SKM-1 (cell line): Measurements from ENCODE around the gene CFAP221.
A peak's percentile ranks its signal among the peaks of the same experiment; 100 is the strongest.

Source experiments
- DNase-seq: peaks from one replicate; lab custom pipeline; 2025; ENCODE audit not compliant: unreplicated experiment; lab: John Stamatoyannopoulos, UW

The CFAP221 gene

GRCh38 chr2:119544075-119544938 lies at the start of gene CFAP221:
TSS of gene CFAP221 (plus strand) at chr2:119544449. CDS start at chr2:119546132, 1,683 bp downstream.
- peak; percentile 6 for DNase-seq

- DNase-seq = no peak
Observed at GRCh38 chr2:119495948-119496347, 48.3 kb upstream of the CFAP221 start.

- DNase-seq = no peak
Observed at GRCh38 chr2:119496682-119497081, 47.6 kb upstream of the CFAP221 start.

GRCh38 chr2:119508756-119509155 lies 35.5 kb upstream of the CFAP221 start:
- DNase-seq = no peak

GRCh38 chr2:119511989-119512388 lies 32.3 kb upstream of the CFAP221 start:
- DNase-seq = no peak

GRCh38 chr2:119512946-119513345 lies 31.3 kb upstream of the CFAP221 start:
- DNase-seq = no peak

- DNase-seq = no peak
Observed at GRCh38 chr2:119513832-119514231, 30.4 kb upstream of the CFAP221 start.

GRCh38 chr2:119516121-119516520 lies 28.1 kb upstream of the CFAP221 start:
- DNase-seq = no peak

GRCh38 chr2:119517433-119517832 lies 26.8 kb upstream of the CFAP221 start:
- peak; percentile 80 for DNase-seq

- DNase-seq = no peak
Observed at GRCh38 chr2:119518401-119519056, 25.7 kb upstream of the CFAP221 start.

- DNase-seq = no peak
Observed at GRCh38 chr2:119519057-119519408, 25.2 kb upstream of the CFAP221 start.

GRCh38 chr2:119520696-119521432 lies 23.4 kb upstream of the CFAP221 start:
- no peak for DNase-seq

- no peak for DNase-seq
Observed at GRCh38 chr2:119521433-119522050, 22.7 kb upstream of the CFAP221 start.

- DNase-seq = no peak
Observed at GRCh38 chr2:119522671-119523070, 21.6 kb upstream of the CFAP221 start.

- no peak for DNase-seq
Observed at GRCh38 chr2:119523383-119523951, 20.8 kb upstream of the CFAP221 start.

- no peak for DNase-seq
Observed at GRCh38 chr2:119523952-119524694, 20.1 kb upstream of the CFAP221 start, which contains the start of gene SCTR. TSS of gene SCTR (minus strand) at chr2:119524483. CDS start at chr2:119524226, 257 bp downstream.

- DNase-seq = no peak
Observed at GRCh38 chr2:119525614-119526013, 18.6 kb upstream of the CFAP221 start.

GRCh38 chr2:119527999-119528398 lies 16.2 kb upstream of the CFAP221 start:
- DNase-seq = no peak

GRCh38 chr2:119531292-119531691 lies 13.0 kb upstream of the CFAP221 start:
- DNase-seq = no peak

- DNase-seq = no peak
Observed at GRCh38 chr2:119533560-119533959, 10.7 kb upstream of the CFAP221 start.
